ENCODE data around the gene LDB2.

The LDB2 gene

DNA sequence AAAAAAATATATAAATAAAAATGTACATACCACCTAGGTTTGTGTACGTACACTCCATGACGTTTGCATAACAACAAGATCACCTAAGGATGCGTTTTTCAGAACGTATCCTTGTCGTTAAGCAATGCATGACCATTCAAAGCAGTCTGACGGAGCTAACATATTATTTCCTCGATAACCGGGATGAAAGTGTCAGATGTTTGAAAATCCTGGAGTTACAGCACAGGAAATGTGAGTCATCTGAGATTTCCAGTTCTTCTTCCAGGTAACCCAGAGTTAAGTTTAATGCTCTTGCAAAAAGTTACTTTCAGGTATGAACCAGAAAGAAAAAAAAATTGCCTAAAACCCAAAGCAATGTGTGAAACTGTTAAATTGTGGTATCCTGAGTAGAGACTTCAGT is 107.9 kb downstream of the LDB2 start:
- no peak for DNase-seq

DNA sequence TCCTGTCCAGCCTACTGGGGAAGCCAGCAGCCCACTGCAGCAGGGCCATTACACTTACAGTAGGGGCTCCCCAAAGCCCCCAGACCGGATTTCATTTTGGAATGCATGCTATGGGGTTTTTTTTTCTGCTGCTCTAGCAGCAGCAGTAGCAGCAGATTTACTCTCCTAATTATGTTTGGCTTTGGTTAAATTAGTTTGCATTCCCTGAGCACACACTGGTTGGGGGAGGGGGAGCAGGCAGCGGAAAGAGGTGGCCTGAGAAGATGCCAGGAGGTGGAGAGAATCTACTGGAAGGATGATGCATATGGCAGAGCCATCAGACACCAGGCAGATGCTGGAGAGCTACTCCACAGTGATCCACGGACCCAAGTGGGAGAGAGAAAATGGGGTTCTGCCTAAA is 109.6 kb downstream of the LDB2 start:
- DNase-seq: no peak

DNA sequence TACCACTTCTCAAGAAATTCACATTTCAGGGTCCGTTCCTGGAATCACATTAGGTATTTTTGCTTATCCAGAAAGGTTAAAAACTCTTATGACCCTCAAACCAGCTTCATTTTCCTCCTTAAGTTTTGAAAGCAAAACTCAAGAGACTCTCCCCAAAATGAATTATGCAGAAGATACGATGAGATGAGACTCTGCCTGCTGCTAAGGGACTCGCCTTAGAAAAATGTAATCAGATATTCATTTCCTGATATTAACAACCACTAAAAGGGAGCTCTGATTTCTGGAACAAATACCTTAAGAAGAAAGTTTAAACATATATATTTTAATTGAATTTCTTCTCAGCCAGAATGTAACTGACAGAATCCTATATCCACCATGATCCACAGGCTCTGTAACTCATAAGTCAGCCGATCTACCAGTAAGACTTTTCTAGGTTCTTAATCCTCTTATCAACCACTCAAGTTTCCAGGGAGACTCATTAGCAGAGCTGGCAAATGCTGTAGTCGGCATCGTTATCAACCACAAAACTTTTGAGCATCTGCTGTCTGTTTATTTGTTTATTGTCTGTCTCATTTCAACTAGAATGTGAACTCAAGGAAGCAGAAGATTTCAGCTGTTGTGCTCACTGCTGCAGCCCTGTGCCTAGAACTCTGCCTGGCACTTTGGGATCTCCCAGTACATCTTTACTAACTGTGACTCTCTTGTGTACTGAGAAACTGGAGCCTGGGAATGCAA is 112.5 kb downstream of the LDB2 start:
- DNase-seq: no peak

DNA sequence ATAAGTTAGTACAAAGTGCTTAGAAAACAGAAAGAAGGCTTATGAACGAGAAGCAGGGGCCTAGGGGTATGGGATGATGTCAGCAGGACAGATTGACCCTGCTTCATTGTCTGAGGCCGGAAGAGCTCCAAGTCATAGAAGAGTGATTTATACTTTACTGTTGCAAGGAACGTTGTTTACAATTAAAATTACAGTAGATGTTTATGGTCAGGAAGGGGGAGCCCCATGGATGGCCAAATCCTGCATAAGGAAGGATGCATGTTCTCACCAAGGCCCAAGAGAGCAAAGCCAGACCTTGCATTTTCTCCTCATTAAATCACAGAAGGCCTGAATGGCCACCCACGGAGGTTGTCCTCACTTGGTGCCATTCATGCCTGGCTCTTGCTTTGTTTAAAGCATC is 115.3 kb downstream of the LDB2 start:
- DNase-seq: no peak

DNA sequence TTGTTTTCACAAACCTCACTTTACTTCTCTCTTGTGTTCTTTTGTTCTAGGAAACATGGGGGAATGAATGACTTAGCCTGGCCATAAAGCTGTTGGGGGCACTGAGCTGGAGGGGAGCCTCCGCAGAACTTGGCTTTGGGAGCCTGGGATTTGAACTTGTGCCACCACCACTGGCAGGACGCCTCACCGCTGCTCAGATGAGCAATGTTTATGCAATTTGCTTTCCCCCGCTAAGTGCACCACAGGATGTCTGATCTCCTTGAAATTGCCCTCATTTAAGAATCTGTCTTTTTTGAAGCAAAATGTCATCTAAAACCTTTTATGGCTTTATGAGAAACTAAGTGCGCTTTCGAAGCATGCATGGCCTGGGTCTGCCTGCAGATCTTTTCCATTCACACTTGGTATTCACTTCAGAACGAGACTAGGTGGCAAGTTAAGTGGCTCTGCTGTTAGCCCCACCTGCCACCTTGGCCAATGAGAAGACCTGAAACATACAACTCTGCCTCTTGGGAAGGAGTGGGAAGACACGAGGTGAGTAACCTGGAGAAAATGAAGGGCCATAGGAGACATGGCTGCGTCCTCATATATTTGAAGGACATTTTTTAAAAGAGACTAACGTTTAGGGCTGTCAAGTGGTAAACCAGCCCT is 119.3 kb downstream of the LDB2 start:
- no peak for DNase-seq

DNA sequence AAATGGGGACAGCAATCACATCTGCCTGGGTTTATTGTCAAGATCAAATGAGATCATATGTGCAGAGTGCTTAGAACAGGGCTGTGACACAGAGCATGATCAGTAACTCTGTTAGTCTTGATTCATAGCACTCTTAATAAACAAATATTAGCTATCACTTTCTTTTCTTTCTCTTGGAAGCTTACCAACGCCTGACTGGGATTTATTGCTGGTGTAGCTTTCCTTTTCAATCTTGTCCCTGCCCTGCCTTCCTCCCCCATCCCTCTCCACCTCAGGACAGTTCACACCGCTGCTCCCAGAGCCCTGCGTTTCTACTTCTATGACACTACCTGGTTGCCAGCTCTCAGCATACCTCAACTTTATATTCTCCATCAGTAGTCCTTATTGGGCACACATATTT is 120.7 kb downstream of the LDB2 start:
- DNase-seq: no peak

DNA sequence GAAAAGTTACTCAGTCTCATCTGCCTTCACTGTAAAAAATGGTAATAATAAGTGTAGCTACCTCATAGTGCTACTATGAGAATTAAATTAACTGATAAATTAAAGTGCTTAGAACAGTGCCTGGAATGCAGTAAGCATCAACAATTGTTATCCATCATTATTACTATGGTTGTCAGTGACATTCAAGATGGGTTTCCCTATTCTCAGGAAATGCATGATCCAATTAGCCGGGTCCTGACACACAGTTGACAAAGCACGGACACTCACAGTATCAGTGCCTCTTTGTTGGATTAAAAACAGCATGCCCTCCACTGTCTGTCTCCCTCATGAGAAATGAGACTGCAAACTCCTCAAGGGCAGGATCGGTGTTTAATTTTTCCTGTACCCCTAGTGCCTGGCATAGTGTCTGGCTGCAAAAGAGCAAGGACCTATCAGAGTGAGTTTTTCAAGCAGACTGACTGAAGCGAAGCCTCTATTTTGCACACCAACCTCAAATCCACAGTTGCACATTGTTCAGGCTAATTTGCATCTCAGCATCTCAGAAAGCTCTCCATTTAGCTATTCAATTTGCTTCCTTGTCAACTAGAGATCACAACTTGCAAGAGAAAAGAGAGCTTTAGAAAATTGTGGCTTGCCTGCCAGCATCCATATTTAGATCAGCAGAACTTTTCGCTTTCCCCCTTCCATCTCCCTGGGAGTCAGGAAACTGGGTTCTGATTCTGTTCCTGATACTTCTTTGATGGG is 122.9 kb downstream of the LDB2 start:
- DNase-seq: no peak

DNA sequence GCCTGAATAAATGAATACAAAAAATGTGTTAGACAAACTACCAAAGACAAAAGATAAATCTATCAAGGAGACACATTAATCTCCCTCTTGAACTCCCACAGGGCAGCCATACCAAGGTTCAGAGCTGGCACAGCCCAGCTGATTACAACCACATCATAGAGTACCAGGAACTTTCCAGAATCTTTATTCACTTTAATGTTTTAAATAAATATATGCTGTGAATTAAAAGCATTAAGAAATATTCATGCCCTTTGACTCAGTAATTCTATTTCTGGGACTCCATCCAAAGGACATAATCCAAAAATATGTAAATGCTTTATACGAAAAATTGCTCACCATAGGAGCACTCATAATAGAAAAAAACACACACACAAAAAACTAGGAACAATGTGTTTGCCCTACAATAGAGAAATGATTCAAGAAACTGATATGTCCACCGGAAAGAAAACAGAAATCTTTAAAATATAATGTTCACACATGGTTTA is 126.0 kb downstream of the LDB2 start:
- DNase-seq: no peak

DNA sequence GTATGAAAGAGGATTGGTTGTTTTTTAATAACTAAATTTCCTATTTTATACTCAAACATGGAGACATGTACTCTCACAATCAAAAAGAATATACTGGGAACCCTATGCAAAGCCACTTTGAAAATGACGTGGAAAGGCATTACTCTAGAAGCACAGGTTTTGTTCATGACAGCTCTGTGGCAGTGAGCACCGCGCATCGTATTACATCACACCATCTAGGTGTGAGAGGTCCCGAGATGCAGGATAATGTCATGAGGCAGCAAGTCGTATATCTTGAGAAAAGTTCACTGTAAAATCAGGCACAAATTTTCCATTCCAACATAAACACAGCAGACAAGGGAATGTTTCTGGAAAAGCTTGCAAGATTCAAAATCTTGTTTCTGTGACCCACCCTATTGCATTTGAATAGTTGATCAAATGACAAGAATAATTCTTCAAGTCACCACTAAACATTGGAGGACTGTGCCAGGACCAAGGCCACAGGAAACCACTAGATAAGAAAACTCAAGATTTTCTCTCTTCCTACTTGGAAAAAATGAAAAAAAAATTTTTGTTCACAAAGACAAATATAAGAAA is 127.6 kb downstream of the LDB2 start:
- DNase-seq: no peak

DNA sequence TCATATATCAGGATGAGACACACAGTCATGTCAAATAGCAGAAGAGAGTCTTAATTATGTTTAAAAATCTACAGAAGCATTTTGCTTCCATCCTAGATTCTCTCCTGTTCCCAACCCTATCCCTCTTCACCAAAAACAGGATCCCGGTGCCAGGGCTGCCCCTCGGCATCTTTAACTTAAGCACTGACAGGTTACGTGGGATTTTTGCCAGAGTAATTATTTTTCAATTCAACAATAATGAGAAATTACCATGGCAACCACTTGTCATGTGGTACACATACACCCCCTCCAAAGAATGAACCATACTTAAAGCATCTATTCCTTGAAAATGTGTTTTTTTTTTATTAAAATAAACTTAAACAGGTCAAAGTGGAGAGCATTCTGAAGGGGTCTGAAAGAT is 130.6 kb downstream of the LDB2 start:
- no peak for DNase-seq

DNA sequence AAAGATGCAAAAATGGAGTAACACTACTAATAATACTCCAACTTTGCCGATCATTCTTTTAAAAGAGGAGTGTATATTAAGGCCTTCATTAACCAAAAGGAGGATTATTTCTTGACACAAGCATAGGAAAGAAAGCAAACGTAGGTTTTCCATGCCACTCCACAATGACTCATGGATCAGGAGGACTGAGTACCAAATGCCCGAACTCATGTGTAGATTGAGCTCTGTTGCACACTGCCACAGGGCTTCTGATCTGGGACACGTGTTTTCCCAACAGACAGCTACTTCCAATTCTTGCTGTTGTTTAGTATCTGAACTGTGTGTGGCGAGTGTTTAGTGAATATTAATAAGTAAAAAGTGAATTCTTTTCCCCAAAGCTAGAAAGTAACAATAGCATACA is 131.2 kb downstream of the LDB2 start:
- no peak for DNase-seq

DNA sequence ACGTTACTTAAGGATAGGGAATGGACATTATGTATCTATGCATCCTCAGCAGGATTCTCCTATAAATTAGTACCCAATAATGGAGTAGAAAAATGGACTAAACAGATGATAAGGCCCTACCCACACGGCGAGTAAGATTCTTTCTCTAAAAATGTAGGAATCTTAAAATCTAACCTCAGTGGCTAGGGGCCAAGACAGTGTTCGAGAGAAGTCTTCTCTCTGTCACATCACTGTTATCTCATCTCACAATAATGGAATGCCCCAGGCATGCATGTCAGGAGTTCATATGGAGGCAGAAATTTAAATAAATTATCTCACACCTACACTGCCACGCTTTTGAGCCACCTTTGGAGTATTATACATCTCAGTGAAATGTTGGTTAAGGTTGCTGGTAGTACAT is 132.9 kb downstream of the LDB2 start:
- DNase-seq: no peak

DNA sequence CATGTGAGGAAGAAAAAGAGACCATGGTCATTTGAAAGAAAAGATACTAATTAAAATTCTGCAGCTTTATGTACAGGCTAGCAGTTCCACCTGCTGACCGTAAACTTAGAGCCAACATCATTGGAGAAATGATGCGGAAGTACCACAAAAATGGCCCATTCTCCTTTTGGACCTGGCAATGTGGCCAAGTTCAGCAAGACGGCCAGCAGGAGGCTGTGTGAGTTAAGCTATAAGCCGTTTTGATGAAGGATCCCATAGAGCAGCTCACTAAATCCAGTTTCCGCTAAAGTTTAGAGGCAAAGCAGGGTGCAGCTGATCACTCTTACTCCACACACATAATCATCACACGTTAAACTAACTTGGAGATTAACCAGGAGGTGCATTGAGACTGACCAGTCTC is 133.8 kb downstream of the LDB2 start:
- DNase-seq: no peak

DNA sequence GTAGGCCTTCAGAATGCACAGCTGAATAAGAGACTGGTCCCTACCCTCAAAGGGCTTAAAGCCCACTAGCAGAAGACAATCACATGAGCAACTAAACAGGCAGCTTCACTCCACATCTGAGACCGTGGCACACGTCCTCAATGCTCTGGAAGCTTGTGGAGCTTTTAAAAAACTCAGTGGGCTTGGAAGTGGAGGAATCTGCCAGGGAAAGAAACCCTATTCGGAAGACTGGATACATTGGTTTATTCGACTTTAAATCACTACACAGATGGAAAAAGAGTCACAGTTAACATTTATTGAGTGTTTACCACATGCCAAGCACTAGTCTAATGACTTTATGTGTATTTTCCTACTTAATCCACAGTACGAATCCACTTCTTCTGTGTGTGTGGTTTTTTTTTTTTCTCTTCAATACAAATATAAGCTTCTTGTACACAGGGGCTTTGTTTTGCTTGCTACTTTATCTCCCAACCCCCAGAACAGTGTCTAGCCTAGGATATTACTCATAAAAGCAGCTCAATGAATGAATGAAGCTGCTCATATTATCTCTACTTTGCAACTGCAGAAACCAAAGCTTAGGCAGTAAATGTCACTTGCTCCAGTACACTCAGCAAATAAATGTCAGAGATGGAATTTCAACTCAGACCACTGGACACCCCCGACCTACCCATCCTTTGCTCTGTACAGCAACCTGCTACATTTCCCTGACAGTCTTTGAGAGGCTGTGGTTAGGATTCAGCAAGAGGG is 137.7 kb downstream of the LDB2 start:
- DNase-seq: no peak

DNA sequence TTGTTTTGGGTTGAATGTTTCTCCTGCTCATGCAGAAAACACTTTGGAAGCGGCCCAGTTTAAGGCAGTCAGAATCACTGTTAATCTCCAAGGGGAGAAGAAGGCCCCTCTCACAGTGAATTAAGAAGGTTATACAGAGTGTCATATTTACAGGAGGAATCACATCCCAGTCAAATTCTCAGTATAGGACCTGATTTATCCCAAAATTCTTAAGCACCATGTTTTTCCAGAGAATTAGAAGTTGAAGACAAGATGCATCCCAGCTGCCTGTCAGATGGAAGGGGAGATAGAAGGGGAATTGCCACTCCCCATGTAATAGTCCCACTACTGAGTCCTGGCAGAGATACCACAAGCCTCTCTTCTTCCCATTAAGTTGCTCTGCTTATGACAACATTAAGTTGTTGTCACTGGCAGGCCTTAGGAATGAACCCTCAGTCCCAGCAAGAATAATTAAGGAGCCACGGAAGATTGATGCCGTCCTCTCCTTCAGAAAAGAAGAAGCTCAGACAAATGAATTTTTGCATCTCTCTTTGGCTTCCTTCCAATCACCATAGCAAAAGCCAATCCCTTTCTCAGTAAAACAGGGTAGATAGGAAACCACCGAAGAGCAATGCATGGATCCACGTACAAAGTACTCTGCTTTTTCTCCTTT is 138.4 kb downstream of the LDB2 start:
- no peak for DNase-seq

DNA sequence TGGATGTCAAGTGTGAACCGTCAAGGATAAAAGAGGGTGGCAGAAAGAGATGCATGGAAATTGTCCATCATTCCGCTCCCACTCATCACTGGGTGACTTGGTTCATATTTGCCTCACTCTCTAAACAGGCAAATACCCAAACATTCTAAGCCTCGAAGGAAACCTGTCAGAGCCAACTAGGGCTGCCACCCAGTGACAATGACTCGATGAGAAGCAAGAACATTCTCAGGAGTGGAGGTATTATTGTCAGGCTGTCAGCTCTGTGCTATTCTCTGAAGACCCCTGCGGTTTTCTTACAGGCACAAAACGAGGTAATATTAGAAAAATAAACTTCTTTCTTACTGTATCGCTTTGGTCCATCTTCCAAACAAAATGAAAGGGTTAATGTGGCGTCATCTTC is 139.6 kb downstream of the LDB2 start:
- no peak for DNase-seq

DNA sequence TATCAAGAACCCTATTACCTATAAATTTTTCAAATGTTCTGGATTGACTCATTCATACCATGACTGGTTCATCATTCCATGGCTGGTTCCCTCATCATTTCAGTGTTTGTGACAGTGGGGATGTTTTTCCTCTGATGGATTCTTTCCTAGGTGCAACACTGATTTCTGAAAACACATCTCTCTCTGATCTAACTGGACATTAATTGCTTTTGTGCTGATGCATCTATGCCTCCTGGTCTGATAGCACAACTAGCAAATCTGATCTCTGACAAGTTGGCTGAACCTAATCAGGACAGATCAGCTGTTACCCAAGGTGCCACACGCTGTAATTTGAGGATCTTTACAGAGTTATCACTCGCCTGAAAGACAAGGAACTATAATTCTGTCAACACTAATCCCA is 140.2 kb downstream of the LDB2 start:
- no peak for DNase-seq

DNA sequence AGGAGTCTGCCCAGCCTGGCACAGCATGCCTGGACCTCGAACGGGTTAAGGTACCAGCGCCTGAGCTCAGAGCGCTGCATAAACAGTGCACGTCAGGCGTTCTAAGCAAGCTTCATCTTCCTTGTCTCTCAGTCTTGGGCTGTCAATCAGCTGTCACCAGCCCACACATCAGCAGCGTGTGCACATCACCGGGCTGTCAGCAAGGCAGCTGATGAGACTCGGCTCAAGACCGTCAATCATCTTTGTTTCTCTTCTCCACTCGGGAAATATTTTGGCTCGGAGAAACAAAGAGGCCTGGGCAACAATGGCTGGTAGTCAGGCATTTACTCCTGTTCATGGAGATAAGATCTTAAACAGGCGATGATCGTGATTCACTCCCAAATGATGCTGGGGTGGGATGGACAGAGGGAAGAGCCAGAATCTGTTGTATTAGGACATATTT is 141.3 kb downstream of the LDB2 start:
- no peak for DNase-seq

DNA sequence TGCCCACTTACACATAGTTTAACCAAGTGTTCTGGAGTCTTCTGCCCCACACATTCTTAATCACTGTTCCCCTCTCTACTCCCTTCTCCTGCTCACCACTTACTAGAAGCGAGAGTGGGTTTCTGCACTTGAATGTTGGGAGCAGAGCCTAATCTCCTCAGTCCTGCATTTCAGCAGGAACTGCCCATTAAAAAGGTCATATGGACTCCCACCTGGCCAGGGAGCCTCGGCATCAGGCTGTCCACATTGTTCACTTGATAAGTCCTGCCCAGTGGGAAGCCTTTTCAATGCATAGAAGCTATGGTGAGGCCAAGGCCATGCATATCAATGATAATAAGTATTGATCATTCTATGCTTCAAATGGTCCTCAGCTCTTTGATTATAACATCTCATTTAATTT is 144.3 kb downstream of the LDB2 start:
- no peak for DNase-seq

DNA sequence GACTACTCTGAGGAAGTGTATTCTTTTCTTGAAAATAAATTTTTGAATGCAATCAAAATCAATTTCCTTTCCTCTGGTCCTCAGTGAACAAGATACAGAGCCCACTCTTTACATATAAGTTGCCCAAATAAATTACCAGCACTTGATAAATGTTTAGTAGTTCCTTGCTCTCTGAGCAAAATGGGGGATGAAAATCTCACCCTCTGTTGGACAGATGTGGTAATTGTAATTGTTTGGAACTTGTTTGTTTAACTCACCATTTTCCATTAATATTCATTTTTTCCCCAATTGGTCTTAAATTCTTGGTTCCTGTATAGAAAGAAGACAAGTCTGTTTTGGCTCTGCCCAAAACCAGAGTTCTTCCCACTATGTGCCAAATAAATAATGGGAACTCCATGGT is 146.3 kb downstream of the LDB2 start:
- DNase-seq: no peak

DNA sequence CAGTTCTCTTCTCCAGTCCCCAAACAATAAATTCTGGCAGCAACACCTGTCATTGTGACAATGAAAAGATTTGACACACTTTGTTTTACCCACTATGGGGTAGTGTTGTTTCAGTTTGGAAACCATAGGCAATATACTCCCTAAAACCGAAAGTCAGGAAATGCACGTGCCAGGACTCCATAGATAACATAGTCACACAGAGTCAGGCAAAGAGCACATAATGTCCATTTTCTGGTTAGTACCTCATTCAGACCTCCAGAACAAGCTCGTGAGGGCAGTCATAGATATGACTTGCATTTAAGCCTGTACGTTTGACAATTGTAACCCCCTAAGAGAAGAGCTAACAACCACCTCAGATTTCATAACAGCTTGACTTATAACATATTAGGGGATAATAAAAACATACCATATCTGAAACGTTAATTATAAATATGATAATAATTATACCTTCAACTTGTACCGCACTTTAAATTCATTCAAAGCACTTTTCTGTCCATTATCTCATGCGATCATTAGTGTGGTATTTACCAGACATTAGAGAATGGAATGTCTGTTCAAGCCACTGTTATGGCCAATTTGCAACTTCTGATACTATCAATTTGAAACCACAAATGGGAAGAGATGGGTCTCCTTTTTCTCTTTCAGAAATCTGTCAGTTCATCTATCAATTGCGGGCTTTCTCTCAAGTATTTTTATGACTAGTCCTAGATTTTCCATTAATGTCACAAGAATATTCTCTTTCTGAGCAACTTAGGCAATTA is 147.4 kb downstream of the LDB2 start:
- DNase-seq: no peak

DNA sequence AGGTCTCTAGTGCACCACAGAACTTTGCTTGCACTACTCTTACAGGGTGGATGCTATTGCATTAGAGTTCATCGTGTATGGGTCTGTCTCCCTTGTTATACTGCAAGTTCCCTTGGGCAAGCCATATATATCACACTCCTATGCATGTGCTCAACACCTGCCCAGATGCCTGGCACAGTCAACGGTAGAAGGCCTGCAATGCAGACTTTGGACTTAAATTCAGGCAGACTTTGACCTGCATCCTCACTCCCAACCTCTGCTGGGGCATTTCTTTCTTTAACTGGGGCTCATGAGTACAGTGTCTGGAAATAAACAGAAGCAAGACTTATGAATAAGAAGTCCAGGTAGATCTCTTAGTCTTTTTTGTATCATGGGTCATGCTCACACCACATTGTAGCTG is 148.2 kb downstream of the LDB2 start:
- DNase-seq: no peak
